Endothelial cell of umbilical vein (primary cell): Measurements from ENCODE around the gene NTNG1. TPM values are rescaled to one million over a fixed set of nuclear protein-coding genes. Genes with fewer than 3 reads are reported as not detected.

ENCODE experiments used
- BruUV-seq: library from RNA; stranded (reverse); fragments of 400-500 nt; replicated peaks from 2 replicates; lab custom pipeline; 2021; lab: Mats Ljungman, UMichigan
- CTCF ChIA-PET: fragments of 300-600, 350-600 bp; sonication (Branson Sonifier 250); formaldehyde crosslinking; loops from one replicate; lab custom pipeline; 2021; ENCODE audit warnings: antibody characterized with exemption, inconsistent platforms; lab: Charles Lee
- POLR2A ChIA-PET: fragments of 300-600, 350-600 bp; sonication (Branson Sonifier 250); formaldehyde crosslinking; loops from one replicate; lab custom pipeline; 2021; ENCODE audit warnings: antibody characterized with exemption, inconsistent platforms; lab: Charles Lee
- DNase-seq: peaks from one replicate; pipeline ENCODE4 v3.0.0-alpha.2; 2011; ENCODE audit warnings: low read depth, low spot score
- FAIRE-seq: peaks from 2 replicates; lab custom pipeline; 2011; peaks lifted over from hg19 to GRCh38; lab: Jason Lieb, UNC
- H2AFZ ChIP-seq: 2 replicates; pipeline ENCODE4 v1.6.0; 2012; ENCODE audit warnings: low read depth, low read length, control low read depth, inconsistent platforms
- H3K27ac ChIP-seq: 2 replicates; pipeline ENCODE4 v1.5.1; 2011; ENCODE audit warnings: low read depth, mild to moderate bottlenecking, control low read depth, low read length, moderate library complexity; ENCODE audit not compliant: insufficient read depth
- H3K27me3 ChIP-seq, 2 experiments: 2 replicates each; pipeline versions ENCODE4 v1.6.0 to v1.6.1; 2011; ENCODE audit warnings: low read length in 2 of 2, mixed read lengths in 1 of 2; ENCODE audit not compliant: control insufficient read depth in 2 of 2, insufficient read depth in 2 of 2
- H3K36me3 ChIP-seq, 2 experiments: 2 replicates in 1 of 2; 3 replicates in 1 of 2; pipeline ENCODE4 v1.5.1; 2011; ENCODE audit warnings: low read length in 2 of 2, mild to moderate bottlenecking in 1 of 2, moderate library complexity in 1 of 2; ENCODE audit not compliant: control insufficient read depth in 2 of 2, insufficient read depth in 2 of 2; ENCODE audit errors: extremely low read depth in 1 of 2
- H3K4me1 ChIP-seq: 3 replicates; pipeline ENCODE4 v1.5.1; 2011; ENCODE audit warnings: mild to moderate bottlenecking, low read length; ENCODE audit not compliant: control insufficient read depth, insufficient read depth; ENCODE audit errors: extremely low read depth
- H3K4me2 ChIP-seq: 2 replicates; pipeline ENCODE4 v1.6.1; 2011; ENCODE audit warnings: low read length, control low read depth, mixed read lengths; ENCODE audit not compliant: insufficient read depth
- H3K4me3 ChIP-seq, 3 experiments: fragments of 200-600 bp in 1 of 3; sonication (generic), shearing (Covaris generic) in 1 of 3; replicated peaks in 1 of 3; 2 replicates each; pipeline ENCODE4 v1.5.1; 2011 to 2016; ENCODE audit warnings: control low read depth in 3 of 3, low read length in 3 of 3, mild to moderate bottlenecking in 2 of 3, inconsistent platforms in 1 of 3, low read depth in 1 of 3, moderate library complexity in 1 of 3; ENCODE audit not compliant: insufficient read depth in 1 of 3
- H3K79me2 ChIP-seq: 2 replicates; pipeline ENCODE4 v1.6.0; 2012; ENCODE audit warnings: low read length, inconsistent platforms; ENCODE audit not compliant: control insufficient read depth, insufficient read depth
- H3K9ac ChIP-seq: replicated peaks from 2 replicates; pipeline ENCODE3; 2011; ENCODE audit warnings: low read length, control low read depth; ENCODE audit not compliant: insufficient read depth; ENCODE audit errors: extremely low read depth
- H3K9me1 ChIP-seq: replicated peaks from 3 replicates; pipeline ENCODE4 v1.6.0; 2011; ENCODE audit warnings: mild to moderate bottlenecking, low read length; ENCODE audit not compliant: control insufficient read depth, insufficient read depth; ENCODE audit errors: extremely low read depth
- H3K9me3 ChIP-seq: replicated peaks from 2 replicates; pipeline ENCODE4 v1.5.1; 2012; ENCODE audit warnings: low read length, inconsistent platforms; ENCODE audit not compliant: control insufficient read depth, insufficient read depth
- H4K20me1 ChIP-seq: replicated peaks from 2 replicates; pipeline ENCODE3; 2011; ENCODE audit warnings: mild to moderate bottlenecking, low read length; ENCODE audit not compliant: control insufficient read depth, insufficient read depth; ENCODE audit errors: extremely low read depth
- EZH2 ChIP-seq: IDR thresholded peaks from 2 replicates; pipeline ENCODE4 v1.6.1; 2012; ENCODE audit warnings: borderline replicate concordance, low read depth, mild to moderate bottlenecking, moderate library complexity, low read length, inconsistent platforms; ENCODE audit not compliant: severe bottlenecking
- GATA2 ChIP-seq: IDR thresholded peaks from 2 replicates; pipeline ENCODE4 v1.7.0; 2011; ENCODE audit warnings: low read depth, mild to moderate bottlenecking, moderate library complexity, mixed read lengths, low read length; ENCODE audit not compliant: insufficient read length, insufficient read depth
- JUN ChIP-seq: IDR thresholded peaks from 2 replicates; pipeline ENCODE4 v1.6.1; 2011; ENCODE audit warnings: borderline replicate concordance, low read depth; ENCODE audit not compliant: insufficient read length, insufficient read depth
- POLR2A ChIP-seq: IDR thresholded peaks from 2 replicates; pipeline ENCODE4 v1.6.1; 2012; ENCODE audit warnings: low read depth, mild to moderate bottlenecking, control low read depth, low read length
- POLR2AphosphoS5 ChIP-seq: IDR thresholded peaks from 2 replicates; pipeline ENCODE4 v1.6.1; 2012; ENCODE audit warnings: low read depth, mild to moderate bottlenecking, control low read depth, low read length, moderate library complexity; ENCODE audit not compliant: insufficient read depth
- dilution Hi-C: fragments of 300-500 bp; cut with MboI; formaldehyde crosslinking; loops from one replicate; pipeline ENCODE4 v1.15.0; 2019; ENCODE audit warnings: low sequenced_read_pairs; ENCODE audit not compliant: extremely low pct_ligation_motif_present
- intact Hi-C: fragments of 100-400 bp; cut with micrococcal nuclease; formaldehyde crosslinking; loops from one replicate; pipeline ENCODE4 v1.10.0; 2022
- polyA plus RNA-seq, 4 experiments: library from polyadenylated mRNA; depleted of rRNA in 3 of 4; stranded (reverse) in 3 of 4; unstranded in 1 of 4; fragments of >200 nt; gene quantifications; 2 replicates each; pipeline versions ENCODE4 v1.2.1 to v1.2.3, GENCODE V29; 2011 to 2012; ENCODE audit warnings: missing spikeins in 1 of 4
- total RNA-seq: library from RNA; stranded (reverse); gene quantifications from 2 replicates; pipeline ENCODE4 v1.2.3, GENCODE V29; 2021

Gene NTNG1
- total and polyA plus RNA-seq, 2 donors (not counting 3 experiments of a cell fraction or from before 2014, with no cell fraction given) = not detected

- Histone ChIP-seq H2AFZ (no peak overlapping the region), H3K9me3 (no peaks in the 10 kb centered on the region), H3K9ac (no peak overlapping the region), H3K4me1 (no peaks in the 10 kb centered on the region), H4K20me1 (no peaks in the 10 kb centered on the region), H3K9me1 (no peaks in the 10 kb centered on the region), H3K27ac (no peak overlapping the region), H3K4me2 (no peak overlapping the region), H3K27me3 (no peaks in the 10 kb centered on the region), H3K4me3 (no peak overlapping the region), H3K79me2 (no peaks in the 10 kb centered on the region), H3K36me3 (no peaks in the 10 kb centered on the region)
- TF ChIP-seq POLR2A = no peak
- TF ChIP-seq JUN = no peak
- intact Hi-C loops = no loop called here
- BruUV-seq = no TSS peak
- ChIA-PET POLR2A (no interaction called here), CTCF (no interaction called here)
- FAIRE-seq (no peak), DNase-seq (no peak)
- dilution Hi-C loops = no loop called here
Measured at GRCh38 chr1:107187399-107187798, 46.6 kb downstream of the NTNG1 start.

- H3K79me2 ChIP-seq = no peaks in the 10 kb centered on the region
- no TSS peak for BruUV-seq
- no peak overlapping the region for H2AFZ ChIP-seq
- no peaks in the 10 kb centered on the region for H3K4me1 ChIP-seq
- no peaks in the 10 kb centered on the region for H3K27me3 ChIP-seq
- no peaks in the 10 kb centered on the region for H3K9me1 ChIP-seq
- TF ChIP-seq EZH2 (no peak), POLR2AphosphoS5 (no peak), GATA2 (no peak)
- no peaks in the 10 kb centered on the region for H3K36me3 ChIP-seq
- no peak overlapping the region for H3K27ac ChIP-seq
- CTCF ChIA-PET = no interaction called here
- H3K4me3 ChIP-seq = no peak overlapping the region
- no peak overlapping the region for H3K4me2 ChIP-seq
- dilution Hi-C loops = no loop called here
- H3K9me3 ChIP-seq = no peaks in the 10 kb centered on the region
- FAIRE-seq (no peak), DNase-seq (no peak)
- H4K20me1 ChIP-seq = no peaks in the 10 kb centered on the region
- intact Hi-C loops = no loop called here
- POLR2A ChIA-PET = no interaction called here
- H3K9ac ChIP-seq = no peak overlapping the region
Measured at GRCh38 chr1:107188160-107188559, 47.3 kb downstream of the NTNG1 start.
